Pancreas (tissue), 10 donors: Measurements from ENCODE around the gene ARSG. TPM values are rescaled to one million over a fixed set of nuclear protein-coding genes. Genes with fewer than 3 reads are reported as not detected.

ENCODE experiments used
- ATAC-seq, 4 donors: fragments of 200-7000 bp; cut with Tn5 transposase; one replicate each; pipeline versions ENCODE4 v1.8.0 to v1.9.1; 2020; ENCODE audit warnings: mild to moderate bottlenecking in 4 of 4, moderate library complexity in 4 of 4
- DNase-seq, 6 donors: peaks; one replicate each; pipeline ENCODE4 v3.0.0-alpha.2; 2020
- FAIRE-seq: peaks from 2 replicates; lab custom pipeline; 2012; peaks lifted over from hg19 to GRCh38; lab: Jason Lieb, UNC
- H3K27ac ChIP-seq, 4 donors: fragments of 200-600 bp; sonication (generic); 1 replicate in 3 of 4; 2 replicates in 1 of 4; pipeline versions ENCODE4 v1.5.0 to v1.8.0; 2020
- H3K27me3 ChIP-seq, 4 donors: fragments of 200-600 bp; one replicate each; pipeline ENCODE4 v1.8.0; 2021
- H3K36me3 ChIP-seq, 3 donors: fragments of 200-600 bp; sonication (generic) in 1 of 3; one replicate each; pipeline versions ENCODE4 v1.5.0 to v1.8.0; 2020 to 2021
- H3K4me1 ChIP-seq, 3 donors: fragments of 200-600 bp; one replicate each; pipeline ENCODE4 v1.8.0; 2021
- H3K4me3 ChIP-seq, 4 donors: fragments of 200-600 bp; sonication (generic) in 2 of 4; one replicate each; pipeline versions ENCODE4 v1.5.0 to v1.8.0; 2020 to 2021
- H3K9me3 ChIP-seq, 4 donors: fragments of 200-600 bp; one replicate each; pipeline ENCODE4 v1.8.0; 2021
- CTCF ChIP-seq, 4 donors: fragments of 200-600 bp; sonication (generic) in 3 of 4; IDR thresholded peaks; one replicate each; pipeline versions ENCODE4 v1.5.0 to v1.8.0; 2021; ENCODE audit warnings: antibody characterized with exemption in 4 of 4
- WGBS, 2 donors: extraction: QIAGEN DNeasy Blood & Tissue Kit; methylation state at CpG; one replicate each; pipeline ENCODE4 v1.1.7; 2013; 5-methylcytosine and 5-hydroxymethylcytosine counted together
- intact Hi-C, 3 donors: fragments of 100-400 bp; cut with DNase I; formaldehyde crosslinking; loops; one replicate each; pipeline versions ENCODE4 v1.11.1 to v1.14.2; 2022
- polyA plus RNA-seq, 2 donors: library from polyadenylated mRNA; stranded (reverse); fragments of 200-250 nt; gene quantifications; one replicate each; pipeline ENCODE4 v1.2.3, GENCODE V29; 2013
- total RNA-seq, 6 donors: library from RNA; stranded (reverse); fragmentation: NEBNext Ultra II Directional in 4 of 6; extraction: Animal tissue kit (Norgen Biotek cat#: 25700) in 4 of 6; gene quantifications; one replicate each; pipeline versions ENCODE4 v1.2.1 to v1.2.4, GENCODE V29; 2021 to 2023
- donor health status: healthy with polysubstance abuse.
- donor health status: DM: no; HTN: no; CAD: no; lungs with moderate emphysema.
- donor health status: DM: no; HTN: no; CAD: no.
- donor health status: control.
- donor health status: control.
- donor health status: Bipolar disorder and iron deficiency.
- donor health status: DM: yes; HTN: yes; CAD: no.
- donor health status: DM: no; HTN: no; CAD: no.
- donor health status: DM: no; HTN: no; CAD: no.
- donor health status: DM: yes; HTN: yes; CAD: no.

ARSG gene
- total and polyA plus RNA-seq, 8 donors = 0.46 to 2.5 (median 1.4) TPM

- no peaks in the 10 kb centered on the region for H3K27me3 ChIP-seq
- TF ChIP-seq CTCF (IDR thresholded peaks at IDR 0.05) = no peak
- no peak for DNase-seq
- 66 to 67% methylated on average over 11 of the region's 11 CpGs for WGBS, 2 donors
- no peak for ATAC-seq
- H3K27ac ChIP-seq = peak overlapping the region in 3 of 4 donors; percentile 78 to 92 (median 91)
- H3K9me3 ChIP-seq = no peaks in the 10 kb centered on the region
- intact Hi-C loops = no loop called here
- no peak for FAIRE-seq
- no peaks in the 10 kb centered on the region for H3K36me3 ChIP-seq
- H3K4me1 ChIP-seq = peaks cover 13 to 21% (median 21%) of the 10 kb centered on the region in 3 donors
- H3K4me3 ChIP-seq = no peak overlapping the region
Observed at GRCh38 chr17:68379692-68380677, 88.7 kb downstream of the ARSG start.

- no peak for TF ChIP-seq CTCF (IDR thresholded peaks at IDR 0.05)
- 84 to 89% methylated on average over 15 of the region's 15 CpGs for WGBS, 2 donors
- Histone ChIP-seq H3K9me3 (no peaks in the 10 kb centered on the region), H3K27ac (no peak overlapping the region), H3K4me3 (no peak overlapping the region), H3K27me3 (no peaks in the 10 kb centered on the region), H3K4me1 (peaks cover 13 to 28% (median 21%) of the 10 kb centered on the region in 3 donors), H3K36me3 (no peaks in the 10 kb centered on the region)
- DNase-seq (no peak), FAIRE-seq (no peak), ATAC-seq (no peak)
- intact Hi-C loops = no loop called here
Observed at GRCh38 chr17:68381076-68381900, 90.0 kb downstream of the ARSG start.

GRCh38 chr17:68382582-68383085, 91.3 kb downstream of the ARSG start:
- intact Hi-C loops = no loop called here
- DNase-seq (no peak), FAIRE-seq (no peak), ATAC-seq (no peak)
- no peak overlapping the region for H3K27ac ChIP-seq
- H3K9me3 ChIP-seq = no peaks in the 10 kb centered on the region
- H3K36me3 ChIP-seq = no peaks in the 10 kb centered on the region
- no peak overlapping the region for H3K4me3 ChIP-seq
- peaks cover 14 to 32% (median 16%) of the 10 kb centered on the region in 3 donors for H3K4me1 ChIP-seq
- 87 to 90% methylated on average over 3 of the region's 3 CpGs for WGBS, 2 donors
- no peaks in the 10 kb centered on the region for H3K27me3 ChIP-seq
- no peak for TF ChIP-seq CTCF (IDR thresholded peaks at IDR 0.05)

- intact Hi-C loops = no loop called here
- H3K27ac ChIP-seq = no peak overlapping the region
- FAIRE-seq = no peak
Observed at GRCh38 chr17:68383120-68383442, 91.8 kb downstream of the ARSG start.

More at GRCh38 chr17:68383120-68383442, 91.8 kb downstream of the ARSG start:
- no peaks in the 10 kb centered on the region for H3K36me3 ChIP-seq
- no peaks in the 10 kb centered on the region for H3K27me3 ChIP-seq
- no peak for TF ChIP-seq CTCF (IDR thresholded peaks at IDR 0.05)
- H3K4me3 ChIP-seq = no peak overlapping the region
- DNase-seq (no peak), ATAC-seq (no peak)
- H3K4me1 ChIP-seq = peaks cover 10 to 28% (median 12%) of the 10 kb centered on the region in 3 donors
- H3K9me3 ChIP-seq = no peaks in the 10 kb centered on the region
- WGBS, 2 donors = 83 to 87% methylated on average over 4 of the region's 4 CpGs
